Activated CD4-positive, alpha-beta T cell treated with anti-CD3 and anti-CD28 coated beads, Interleukin-2, amount 50 U/mL, for 48 hours (primary cell): ENCODE data around the gene OSBPL10.
"Not testable (repeated sequence)": the region's sequence is repeated elsewhere in the genome, so short reads cannot be mapped to it uniquely, and the experiment has no call there.

Source experiments
- DNase-seq, 2 experiments: peaks; one replicate each; pipeline ENCODE4 v3.0.0-alpha.2; 2020

OSBPL10 gene

GRCh38 chr3:31981206-31982181 lies at the start of gene OSBPL10, which contains the start of gene ZNF860:
TSS of gene OSBPL10 (minus strand) at chr3:31981262. CDS start at chr3:31981179, 83 bp downstream.
TSS of gene ZNF860 (plus strand) at chr3:31981750. CDS start at chr3:31989080, 7,330 bp downstream.
- DNase-seq = peak; percentile 39 to 51

- no peak for DNase-seq
Observed at GRCh38 chr3:32026593-32026992, 45.5 kb upstream of the OSBPL10 start.

GRCh38 chr3:32022947-32023346 lies 41.9 kb upstream of the OSBPL10 start:
- no peak for DNase-seq

DNA sequence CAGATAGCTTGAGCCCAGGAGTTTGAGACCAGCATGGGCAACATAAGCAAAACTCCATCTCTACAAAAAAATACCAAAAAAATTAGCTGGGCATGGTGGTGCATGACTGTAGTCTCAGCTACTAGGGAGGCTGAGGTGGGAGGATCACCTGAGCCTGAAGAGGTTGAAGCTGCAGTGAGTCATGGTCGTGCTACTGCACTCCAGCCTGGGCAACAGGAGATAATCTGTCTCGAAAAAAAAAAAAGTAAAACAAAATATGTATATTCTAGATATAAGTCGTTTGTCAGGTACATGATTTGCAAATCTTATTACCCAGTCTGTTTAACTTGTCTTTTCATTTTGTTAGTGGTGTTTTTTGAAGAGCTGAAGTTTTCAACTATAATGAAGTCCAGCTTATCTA lies 40.7 kb upstream of the OSBPL10 start:
- no peak for DNase-seq

DNA sequence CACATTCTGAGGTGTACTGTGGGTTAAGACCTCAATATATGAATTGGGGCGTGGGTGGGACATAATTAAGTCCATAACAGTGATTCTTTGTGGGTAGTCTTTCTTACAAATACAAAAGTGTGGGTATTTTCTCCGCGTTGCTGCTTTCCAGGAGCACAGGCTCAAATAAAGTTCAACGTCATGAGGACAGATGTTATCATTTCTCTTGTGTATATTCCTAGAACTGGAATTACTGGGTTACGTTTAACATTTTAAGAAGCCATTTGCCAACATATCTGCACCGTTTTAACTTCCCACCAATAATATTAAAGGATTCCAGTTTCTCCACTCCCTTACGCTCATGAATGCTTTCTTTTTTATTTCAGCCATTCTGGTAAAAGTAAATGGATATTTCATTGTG lies 40.1 kb upstream of the OSBPL10 start:
- DNase-seq = no peak

- DNase-seq = no peak
Observed at GRCh38 chr3:32018757-32019564, 37.9 kb upstream of the OSBPL10 start.

GRCh38 chr3:32017286-32017685 lies 36.2 kb upstream of the OSBPL10 start:
- DNase-seq = no peak

- DNase-seq = not testable (repeated sequence)
Observed at GRCh38 chr3:32015638-32016037, 34.6 kb upstream of the OSBPL10 start.

- DNase-seq = peak; percentile 8 to 20
Observed at GRCh38 chr3:32010699-32011098, 29.6 kb upstream of the OSBPL10 start.

DNA sequence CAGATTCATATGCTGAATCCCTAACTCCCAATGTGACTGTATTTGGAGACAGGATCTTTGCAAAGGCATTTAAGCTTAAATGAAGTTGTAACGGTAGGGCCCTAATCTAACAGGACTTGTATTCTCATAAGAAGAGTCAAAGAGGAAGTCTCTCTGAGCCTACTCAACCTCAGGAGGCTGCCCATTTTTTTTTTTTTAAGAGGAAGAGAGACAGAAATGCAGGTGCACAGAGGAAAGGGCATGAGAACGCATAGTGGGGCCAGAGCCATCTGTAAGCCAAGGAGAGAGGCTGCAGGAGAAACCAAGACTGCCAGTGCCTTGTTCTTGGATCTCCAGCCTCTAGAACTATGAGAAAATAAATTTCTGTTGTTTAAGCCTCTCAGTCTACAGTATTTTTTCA lies 28.9 kb upstream of the OSBPL10 start:
- DNase-seq = no peak

DNA sequence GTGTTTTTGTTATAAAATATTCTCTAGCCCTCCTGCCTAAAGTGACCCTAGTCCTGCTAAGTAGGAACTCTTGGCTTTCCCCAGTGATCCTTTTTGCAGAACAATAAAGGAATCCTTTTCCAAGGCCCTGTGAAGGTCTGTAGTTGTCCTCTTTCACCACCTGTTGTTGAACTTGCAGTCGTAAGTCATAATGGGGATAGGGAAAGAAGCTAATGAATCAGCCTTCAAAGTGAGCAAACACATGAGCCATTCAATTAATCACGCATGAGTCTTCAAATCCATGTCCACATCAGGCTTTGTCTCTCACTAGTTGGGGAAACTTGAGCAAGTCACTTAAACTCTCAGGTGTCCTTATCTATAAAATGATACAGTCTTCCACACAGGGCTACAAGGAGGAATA lies 28.0 kb upstream of the OSBPL10 start:
- DNase-seq = no peak

GRCh38 chr3:32004113-32004765 lies 23.2 kb upstream of the OSBPL10 start:
- no peak for DNase-seq

GRCh38 chr3:32003380-32003779 lies 22.3 kb upstream of the OSBPL10 start:
- DNase-seq = no peak

GRCh38 chr3:32002561-32003368 lies 21.7 kb upstream of the OSBPL10 start:
- DNase-seq = no peak

GRCh38 chr3:32000877-32001276 lies 19.8 kb upstream of the OSBPL10 start:
- no peak for DNase-seq

- DNase-seq = no peak
Observed at GRCh38 chr3:31999907-32000439, 18.9 kb upstream of the OSBPL10 start.

DNA sequence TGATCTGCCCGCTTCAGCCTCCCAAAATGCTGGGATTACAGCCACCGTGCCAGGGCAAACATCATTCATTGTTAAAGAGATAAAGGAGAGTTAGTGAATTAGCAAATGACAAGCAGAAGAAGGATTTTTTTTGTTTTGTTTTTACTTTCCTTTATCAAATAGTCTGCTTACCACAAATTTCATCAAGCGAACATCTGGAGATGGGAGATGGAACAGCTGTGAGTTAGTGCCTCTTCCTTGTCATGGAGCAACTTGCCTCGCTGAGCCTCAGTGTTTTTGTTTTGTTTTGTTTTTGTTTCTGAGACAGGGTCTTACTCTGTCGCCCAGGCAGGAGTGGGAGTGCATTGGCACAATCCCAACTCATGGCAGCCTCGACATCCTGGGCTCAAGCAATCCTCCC lies 16.4 kb upstream of the OSBPL10 start:
- DNase-seq = no peak

DNA sequence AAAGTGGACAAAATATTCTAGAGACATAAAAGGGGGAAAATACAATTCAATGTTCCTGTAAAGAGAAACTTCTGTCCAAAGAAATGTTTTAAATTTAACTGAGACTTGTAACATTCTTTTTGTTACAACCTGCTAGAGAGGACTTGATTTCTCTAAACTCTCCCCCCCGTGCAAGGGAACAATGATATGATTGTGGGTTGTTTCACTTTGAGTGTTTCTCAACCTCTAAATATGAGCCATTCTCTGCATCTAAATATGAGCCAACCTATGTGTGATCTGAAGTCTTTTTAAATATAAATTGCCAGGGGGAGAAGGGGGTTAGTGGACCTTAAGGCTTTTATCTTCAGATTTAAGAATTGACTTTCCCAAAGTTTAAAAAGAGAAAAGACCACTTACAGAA lies 15.1 kb upstream of the OSBPL10 start:
- no peak for DNase-seq

GRCh38 chr3:31995026-31995425 lies 14.0 kb upstream of the OSBPL10 start:
- DNase-seq = not testable (repeated sequence)

GRCh38 chr3:31993843-31994242 lies 12.8 kb upstream of the OSBPL10 start:
- no peak for DNase-seq

GRCh38 chr3:31992995-31993394 lies 11.9 kb upstream of the OSBPL10 start:
- not testable (repeated sequence) for DNase-seq

DNA sequence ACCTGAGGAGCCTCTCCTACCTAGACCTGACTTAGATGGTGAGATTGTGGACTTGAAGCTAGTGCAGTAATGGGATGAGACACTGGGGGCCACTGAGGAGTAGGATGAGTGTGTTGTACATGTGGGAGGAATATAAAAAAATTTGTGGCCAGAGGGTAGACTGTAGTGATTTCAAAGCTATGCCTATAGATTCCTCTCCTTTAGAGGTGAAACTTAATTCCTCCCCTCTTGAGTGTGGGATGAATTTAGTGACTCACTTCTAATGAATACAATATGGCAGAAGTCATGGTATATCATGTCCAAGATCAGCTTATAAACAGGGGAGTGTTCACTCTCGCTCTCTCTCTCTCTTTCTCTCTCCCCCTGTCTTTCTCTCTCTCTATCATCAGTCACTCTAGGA lies 7.2 kb upstream of the OSBPL10 start:
- no peak for DNase-seq
